Measurements from ENCODE around the gene EVL.

The EVL gene

GRCh38 chr14:100067971-100068959, 3.0 kb downstream of the EVL start:
- DNase-seq = peak; percentile 91

- DNase-seq = no peak
Measured at GRCh38 chr14:100069161-100069800, 4.1 kb downstream of the EVL start.

- no peak for DNase-seq
Measured at GRCh38 chr14:100070310-100070709, 5.1 kb downstream of the EVL start.

- DNase-seq = no peak
Measured at GRCh38 chr14:100071545-100071944, 6.3 kb downstream of the EVL start.

GRCh38 chr14:100072783-100073346, 7.6 kb downstream of the EVL start:
- DNase-seq = peak; percentile 66

- no peak for DNase-seq
Measured at GRCh38 chr14:100073576-100074430, 8.6 kb downstream of the EVL start.

GRCh38 chr14:100074431-100075100, 9.3 kb downstream of the EVL start:
- no peak for DNase-seq

GRCh38 chr14:100075681-100076080, 10.5 kb downstream of the EVL start:
- no peak for DNase-seq

- peak; percentile 47 for DNase-seq
Measured at GRCh38 chr14:100076133-100076532, 10.9 kb downstream of the EVL start.

GRCh38 chr14:100076606-100077005, 11.4 kb downstream of the EVL start:
- DNase-seq = no peak

- DNase-seq = no peak
Measured at GRCh38 chr14:100077441-100077840, 12.2 kb downstream of the EVL start.

- DNase-seq = no peak
Measured at GRCh38 chr14:100078216-100078803, 13.1 kb downstream of the EVL start.

GRCh38 chr14:100078997-100079725, 13.9 kb downstream of the EVL start:
- DNase-seq = peak; percentile 77

GRCh38 chr14:100079726-100080005, 14.4 kb downstream of the EVL start:
- DNase-seq = no peak

GRCh38 chr14:100080206-100080605, 15.0 kb downstream of the EVL start:
- no peak for DNase-seq

- DNase-seq = no peak
Measured at GRCh38 chr14:100081997-100082625, 16.9 kb downstream of the EVL start.

- DNase-seq = no peak
Measured at GRCh38 chr14:100082723-100083122, 17.5 kb downstream of the EVL start.

- no peak for DNase-seq
Measured at GRCh38 chr14:100083706-100084105, 18.5 kb downstream of the EVL start.

- DNase-seq = no peak
Measured at GRCh38 chr14:100084591-100084990, 19.4 kb downstream of the EVL start.

- DNase-seq = no peak
Measured at GRCh38 chr14:100085462-100085861, 20.2 kb downstream of the EVL start.

- DNase-seq = no peak
Measured at GRCh38 chr14:100086361-100086760, 21.1 kb downstream of the EVL start.
